GM12892 (cell line): ENCODE data around the gene PDE6A.

Experiments
- POLR2A ChIP-seq: IDR thresholded peaks from 2 replicates; pipeline ENCODE4 v1.6.1; 2011; ENCODE audit warnings: low read depth, low read length, control low read depth
- POLR2AphosphoS5 ChIP-seq: IDR thresholded peaks from 2 replicates; pipeline ENCODE4 v1.6.1; 2011; ENCODE audit warnings: low read depth, low read length, control low read depth
- TAF1 ChIP-seq: IDR thresholded peaks from 2 replicates; pipeline ENCODE4 v1.6.1; 2011; ENCODE audit warnings: low read depth, mild to moderate bottlenecking, control low read depth, low read length, borderline replicate concordance

DNA sequence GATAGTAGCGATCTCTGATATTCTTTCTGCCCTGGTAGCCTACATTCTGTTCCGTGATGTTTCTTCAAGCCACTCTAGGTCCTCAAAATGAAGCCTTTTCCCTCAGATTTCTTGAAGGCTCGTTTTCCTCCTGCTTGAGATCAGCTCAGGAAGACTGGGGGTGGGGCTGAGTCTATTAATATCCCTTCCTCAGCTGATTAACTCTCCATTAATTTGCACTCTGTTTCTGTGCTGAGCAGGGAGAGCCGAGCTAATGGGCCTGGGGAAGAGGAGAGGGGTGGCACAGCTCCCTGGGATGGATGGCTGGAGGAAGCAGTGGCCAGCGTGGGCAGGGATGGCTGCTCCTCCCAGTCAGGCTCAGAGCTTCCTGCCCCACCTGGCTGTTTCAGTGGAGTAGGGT, 121.2 kb downstream of the PDE6A start:
- no peak for TF ChIP-seq POLR2A
- no peak for TF ChIP-seq POLR2AphosphoS5
- no peak for TF ChIP-seq TAF1
